HG03558 (cell line): Measurements from ENCODE around the gene PELI3.

Experiments used
- ATAC-seq: cut with Tn5 transposase; IDR thresholded peaks from one replicate; pipeline ENCODE4 v1.9.1; 2021; ENCODE audit warnings: moderate number of reproducible peaks; ENCODE audit not compliant: unreplicated experiment; ENCODE audit errors: extremely low read depth

Gene PELI3

DNA sequence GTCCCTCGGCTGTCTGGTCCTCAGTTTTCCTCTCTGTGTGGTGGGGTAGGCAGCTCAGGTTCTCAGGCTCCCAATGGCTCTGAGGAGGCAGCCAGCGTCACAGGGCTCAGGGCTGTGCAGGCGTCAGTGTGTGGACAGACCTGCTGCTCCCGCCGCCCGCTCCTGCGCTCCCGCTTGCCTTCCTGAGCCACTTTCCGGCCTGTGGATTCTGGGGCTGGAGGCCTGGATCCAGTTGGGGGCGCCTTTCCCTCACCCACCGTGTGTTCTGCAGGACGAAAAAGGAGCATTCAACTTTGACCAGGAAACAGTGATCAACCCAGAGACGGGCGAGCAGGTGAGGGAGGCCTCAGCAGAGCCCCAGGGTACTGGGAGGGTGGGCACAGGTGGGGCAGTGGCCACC is 28.2 kb downstream of the PELI3 start:
- no peak for ATAC-seq

DNA sequence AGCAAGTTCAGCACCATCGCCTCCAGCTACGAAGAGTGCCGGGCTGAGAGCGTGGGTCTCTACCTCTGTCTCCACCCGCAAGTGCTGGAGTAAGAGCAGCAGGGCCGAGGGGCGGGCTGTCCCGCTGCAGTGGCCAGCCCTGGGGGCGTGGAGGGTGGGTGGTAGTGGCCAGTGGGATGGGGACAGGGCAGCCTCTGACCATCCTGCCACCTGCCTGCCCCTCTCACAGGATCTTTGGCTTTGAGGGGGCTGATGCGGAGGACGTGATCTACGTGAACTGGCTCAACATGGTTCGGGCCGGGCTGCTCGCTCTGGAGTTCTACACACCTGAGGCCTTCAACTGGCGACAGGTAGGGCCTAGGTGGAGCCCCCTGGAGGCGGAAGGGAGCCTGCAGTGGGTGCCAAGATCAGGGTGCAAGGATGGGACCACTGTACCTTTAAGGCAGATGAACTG is 28.7 kb downstream of the PELI3 start:
- no peak for ATAC-seq

DNA sequence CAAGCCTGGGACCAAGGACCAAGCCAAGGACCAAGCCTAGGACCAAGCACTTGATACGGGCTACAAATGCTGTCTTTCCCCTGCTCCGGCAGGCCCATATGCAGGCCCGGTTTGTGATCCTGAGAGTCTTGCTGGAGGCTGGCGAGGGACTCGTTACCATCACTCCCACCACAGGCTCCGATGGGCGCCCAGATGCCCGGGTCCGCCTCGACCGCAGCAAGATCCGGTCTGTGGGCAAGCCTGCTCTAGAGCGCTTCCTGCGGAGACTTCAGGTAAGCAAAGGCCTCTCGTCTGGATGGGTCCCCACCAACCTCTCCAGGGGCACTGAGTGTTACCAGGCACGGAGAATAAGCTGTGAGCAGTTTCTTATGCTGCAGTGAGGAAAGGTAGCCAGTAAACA is 30.5 kb downstream of the PELI3 start:
- ATAC-seq: no peak

GRCh38 chr11:66498506-66498905 is 31.8 kb downstream of the PELI3 start:
- no peak for ATAC-seq

GRCh38 chr11:66505276-66505816 is 38.6 kb downstream of the PELI3 start:
- no peak for ATAC-seq

GRCh38 chr11:66509131-66509561 is 42.4 kb downstream of the PELI3 start:
- no peak for ATAC-seq

GRCh38 chr11:66510271-66510989 is 43.7 kb downstream of the PELI3 start, which contains the start of gene BBS1:
TSS of gene BBS1 (plus strand) at chr11:66510635. CDS start at chr11:66510660, 25 bp downstream.
- ATAC-seq: no peak

GRCh38 chr11:66510990-66511339 is 44.3 kb downstream of the PELI3 start:
- no peak for ATAC-seq

DNA sequence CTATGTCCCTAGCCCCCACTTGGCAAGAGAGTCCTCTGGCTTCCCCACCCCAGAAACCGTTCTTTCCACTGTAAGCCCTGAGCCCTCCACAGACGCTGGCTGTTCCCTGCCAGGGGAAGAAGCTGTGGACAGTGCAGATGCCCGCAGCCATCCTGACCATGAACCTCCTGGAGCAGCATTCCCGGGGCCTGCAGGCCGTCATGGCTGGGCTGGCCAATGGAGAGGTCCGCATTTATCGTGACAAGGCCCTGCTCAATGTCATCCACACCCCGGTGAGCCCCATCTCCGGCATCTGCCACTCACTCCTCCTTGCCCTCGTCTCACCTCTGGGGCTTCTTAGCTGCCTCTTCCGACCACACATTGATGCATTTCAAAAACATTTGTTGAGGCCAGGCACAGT is 56.9 kb downstream of the PELI3 start:
- ATAC-seq: no peak

- no peak for ATAC-seq
Observed at GRCh38 chr11:66524304-66525040, 57.8 kb downstream of the PELI3 start.
